T follicular helper cell (primary cell): Measurements from ENCODE around the gene CFAP221.

ENCODE experiments used
- DNase-seq: peaks from one replicate; pipeline ENCODE4 v3.0.0-alpha.2; 2020; ENCODE audit warnings: low read depth

CFAP221 gene

DNA sequence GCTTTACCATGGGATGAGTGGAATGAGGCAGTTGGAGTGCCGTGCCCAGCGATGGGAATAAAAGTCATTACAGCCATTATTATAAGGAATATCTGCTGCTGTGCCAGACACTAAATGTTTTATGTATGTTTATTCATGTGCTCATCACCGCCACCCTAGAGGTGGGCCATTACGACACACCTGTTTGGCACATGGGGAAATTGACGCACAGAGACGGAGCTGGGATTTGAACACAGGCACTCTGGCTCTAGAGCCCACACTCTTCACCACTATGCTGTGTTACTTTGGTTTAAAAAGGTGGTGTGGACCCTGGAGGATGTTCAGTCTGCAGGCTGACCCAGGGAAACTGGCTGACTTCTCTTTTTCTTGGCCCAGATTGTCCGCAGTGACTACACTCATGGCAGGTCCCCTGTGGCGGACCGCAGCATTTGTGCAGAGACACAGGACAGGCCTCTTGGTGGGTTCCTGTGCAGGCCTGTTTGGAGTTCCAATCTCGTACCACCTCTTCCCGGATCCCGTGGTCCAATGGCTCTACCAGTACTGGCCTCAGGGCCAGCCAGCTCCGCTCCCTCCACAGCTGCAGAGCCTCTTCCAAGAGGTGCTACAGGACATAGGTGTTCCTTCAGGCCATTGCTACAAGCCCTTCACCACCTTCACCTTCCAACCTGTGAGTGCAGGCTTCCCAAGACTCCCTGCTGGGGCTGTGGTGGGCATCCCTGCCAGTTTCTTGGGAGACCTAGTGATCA is 136.4 kb downstream of the CFAP221 start:
- no peak for DNase-seq

DNA sequence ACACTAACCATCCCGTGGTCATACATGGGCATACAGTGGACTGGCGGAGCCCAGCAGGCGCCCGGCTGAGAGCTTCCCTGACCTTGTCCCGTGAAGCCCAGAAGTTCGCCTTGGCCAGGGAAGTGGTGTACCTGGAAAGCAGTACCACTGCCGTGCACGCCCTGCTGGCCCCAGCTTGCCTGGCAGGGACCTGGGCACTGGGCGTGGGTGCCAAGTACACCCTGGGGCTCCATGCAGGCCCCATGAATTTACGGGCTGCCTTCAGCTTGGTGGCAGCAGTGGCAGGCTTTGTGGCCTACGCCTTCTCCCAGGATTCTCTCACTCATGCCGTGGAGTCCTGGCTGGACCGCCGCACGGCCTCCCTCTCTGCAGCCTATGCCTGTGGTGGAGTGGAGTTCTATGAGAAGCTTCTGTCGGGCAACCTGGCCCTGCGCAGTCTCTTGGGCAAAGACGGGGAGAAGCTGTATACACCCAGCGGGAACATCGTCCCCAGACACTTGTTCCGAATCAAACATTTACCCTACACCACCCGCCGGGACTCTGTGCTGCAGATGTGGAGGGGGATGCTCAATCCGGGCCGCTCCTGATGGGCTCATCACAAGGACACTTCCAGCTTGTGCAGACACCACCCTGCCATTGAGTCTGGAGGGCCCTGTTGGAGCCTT is 137.1 kb downstream of the CFAP221 start:
- no peak for DNase-seq

DNA sequence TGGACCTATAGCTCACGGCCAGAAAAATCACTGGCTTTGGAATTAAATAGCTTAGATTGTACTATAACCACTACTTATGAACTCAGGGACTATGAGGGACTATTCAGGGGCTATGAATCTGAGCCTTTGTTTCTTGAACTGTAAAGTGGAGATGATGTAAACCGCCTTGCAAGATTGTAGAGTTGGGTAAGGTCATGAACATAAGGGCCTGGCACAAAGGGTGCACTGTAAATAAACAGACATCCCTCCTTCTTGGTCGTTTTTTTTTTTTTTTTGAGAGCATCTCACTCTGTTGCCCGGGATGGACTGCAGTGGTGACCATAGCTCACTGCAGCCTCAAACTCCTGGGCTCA is 137.6 kb downstream of the CFAP221 start:
- no peak for DNase-seq

DNA sequence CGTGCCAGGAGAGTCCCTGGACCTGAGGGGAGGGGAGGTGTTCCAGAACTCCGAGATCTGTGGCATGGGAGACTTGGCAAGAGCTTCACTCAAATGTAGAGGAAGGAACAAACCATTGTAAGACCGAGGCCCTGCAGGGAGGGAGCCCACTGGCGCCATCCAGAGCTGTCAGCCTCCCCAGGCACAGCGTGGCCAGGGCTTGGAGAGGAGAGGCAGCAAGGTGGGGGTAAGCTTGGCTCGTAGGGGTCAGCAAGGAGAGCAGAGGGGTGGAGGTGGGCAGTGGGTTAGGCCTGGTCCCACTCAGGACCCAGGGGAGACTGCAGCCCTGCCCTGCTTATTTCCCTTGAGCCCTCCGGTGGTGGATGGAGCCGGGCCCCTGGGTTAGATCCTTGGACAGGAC is 138.3 kb downstream of the CFAP221 start:
- no peak for DNase-seq

DNA sequence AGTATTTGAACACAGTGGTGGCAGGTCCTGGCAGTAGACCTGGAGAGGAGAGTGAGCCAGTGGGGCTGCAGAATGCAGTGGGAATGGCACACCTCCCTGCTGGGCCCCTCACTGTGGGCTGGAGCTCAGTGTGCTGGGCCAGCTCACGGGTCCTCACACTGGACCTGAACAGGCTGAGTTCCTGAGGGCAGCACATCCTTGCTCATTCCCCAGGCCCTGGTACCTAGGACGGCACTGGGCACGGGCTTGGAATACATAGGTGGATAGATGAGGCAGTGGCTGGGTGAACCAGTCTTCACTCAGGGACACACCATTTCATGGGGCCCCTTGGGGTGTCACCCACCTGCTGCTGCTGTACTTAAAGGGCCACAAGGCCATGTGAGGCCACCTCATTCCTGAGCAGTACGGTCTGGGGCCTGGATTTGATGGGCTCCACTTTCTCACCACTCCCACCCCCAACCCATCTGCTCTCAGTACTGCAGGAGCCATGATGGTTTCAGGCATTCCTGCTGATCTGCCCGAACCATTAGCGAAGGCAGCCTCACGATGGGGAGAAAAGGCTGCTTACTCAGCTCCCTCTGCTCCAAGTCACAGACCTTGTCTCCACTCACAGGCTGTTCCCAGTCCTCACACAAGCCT is 138.9 kb downstream of the CFAP221 start:
- DNase-seq: no peak

DNA sequence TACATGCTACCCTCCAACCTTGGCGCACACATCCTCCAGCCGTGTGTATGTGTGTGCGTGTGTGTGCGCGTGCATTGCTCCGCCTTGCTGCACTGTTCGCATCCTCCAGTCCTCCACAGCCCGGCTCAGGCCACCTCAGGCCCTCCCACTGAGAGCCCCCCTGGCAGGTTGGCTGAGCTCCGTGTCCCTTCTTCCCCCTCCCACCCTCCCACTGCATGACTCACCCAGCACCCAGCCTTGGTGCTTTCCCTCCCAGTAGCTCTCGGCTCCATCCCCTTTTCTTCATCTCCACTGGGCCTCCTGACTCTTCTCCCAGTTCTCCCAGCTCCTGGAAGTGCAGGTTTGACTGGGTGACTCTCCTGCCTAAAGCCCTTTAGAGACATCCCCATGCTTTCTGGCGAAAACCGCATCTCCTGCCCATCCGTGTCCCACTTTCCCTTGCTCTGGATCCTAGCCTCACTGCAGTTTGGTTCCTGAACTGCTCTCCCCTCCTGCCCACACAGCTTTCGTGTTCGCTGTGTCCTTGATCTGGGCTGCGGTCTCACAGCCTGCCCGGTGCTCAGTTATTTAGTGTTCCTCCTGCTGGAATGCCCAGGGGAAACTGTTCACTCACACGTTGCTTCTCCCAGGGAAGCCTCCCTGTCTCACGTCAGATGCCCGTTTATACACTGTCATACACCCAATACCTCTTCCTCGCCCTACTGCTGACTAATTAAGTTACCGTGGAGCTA is 139.6 kb downstream of the CFAP221 start:
- DNase-seq: no peak

DNA sequence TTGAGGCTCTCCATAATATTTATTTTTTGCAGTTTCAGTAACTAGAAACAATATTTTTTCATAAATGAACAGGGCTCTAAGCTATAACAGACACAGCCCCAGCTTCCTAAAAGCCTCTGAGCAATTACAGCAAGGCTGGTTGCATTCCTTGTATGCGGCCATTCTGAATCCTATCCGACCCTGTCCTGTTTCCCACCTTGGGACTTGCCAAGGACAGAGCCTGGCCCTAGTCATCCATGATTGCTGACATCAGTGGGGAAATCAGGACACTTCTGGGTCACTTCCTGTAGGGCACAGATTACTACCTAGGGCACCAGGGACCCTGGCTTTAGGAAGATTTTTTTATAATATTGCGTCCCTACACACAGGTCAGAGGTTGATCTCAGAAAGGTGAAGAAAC is 140.3 kb downstream of the CFAP221 start:
- no peak for DNase-seq

DNA sequence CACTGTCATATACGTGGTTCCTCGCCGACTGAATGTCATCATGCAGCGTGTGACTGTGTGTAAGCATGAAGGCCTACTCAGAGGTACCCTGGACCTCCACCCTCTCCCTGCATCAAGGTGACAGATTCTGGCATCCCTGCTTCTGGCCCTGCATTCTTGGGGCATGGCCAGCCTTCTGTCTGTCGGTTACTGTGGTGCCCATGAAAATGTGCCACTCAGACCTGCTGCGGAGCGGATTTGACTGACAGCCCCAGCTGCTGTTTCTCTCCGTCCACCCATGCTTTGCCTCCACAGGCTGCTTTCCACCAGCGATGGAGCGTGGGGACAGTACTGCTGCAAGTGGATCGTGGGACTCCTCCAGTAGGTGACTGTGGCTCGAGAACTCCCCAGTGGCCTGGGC is 144.4 kb downstream of the CFAP221 start:
- no peak for DNase-seq

DNA sequence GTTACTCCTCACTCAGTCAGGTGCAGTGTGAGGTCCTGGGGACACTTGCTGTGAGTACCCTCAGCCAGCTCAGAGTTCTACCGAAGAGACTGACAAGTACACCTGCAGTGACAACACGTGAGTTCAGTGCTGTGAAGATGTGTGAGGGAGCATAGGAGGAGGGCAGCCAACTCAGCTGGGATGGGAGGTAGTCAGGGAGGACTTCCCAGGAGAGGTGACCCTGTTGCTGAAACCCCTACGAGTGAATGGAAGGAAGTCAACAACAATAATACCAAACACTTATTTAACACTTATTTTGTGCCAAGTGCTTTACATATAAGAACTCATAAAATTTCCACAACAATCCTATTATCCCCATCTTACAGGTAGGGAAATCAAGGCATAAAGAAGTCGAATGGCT is 145.0 kb downstream of the CFAP221 start:
- DNase-seq: no peak

DNA sequence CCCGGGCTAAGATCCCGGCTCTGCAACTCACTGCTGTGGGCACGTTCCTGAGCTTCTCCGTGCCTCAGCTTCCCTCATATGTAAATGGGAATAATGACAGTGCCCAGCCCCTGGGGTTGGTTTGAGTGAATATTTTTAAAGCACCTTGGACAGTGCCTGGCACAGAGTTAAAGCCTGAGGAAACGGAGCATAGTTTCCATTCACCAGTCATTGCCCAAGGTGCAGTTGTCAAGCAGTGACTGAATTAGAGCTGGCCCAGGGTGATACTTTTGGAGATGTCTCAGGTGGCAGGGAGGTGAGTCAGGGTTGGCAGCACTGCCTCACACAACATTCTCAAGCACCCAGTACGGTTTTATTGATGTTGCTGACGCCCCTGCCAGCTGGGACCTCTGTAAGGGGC is 146.9 kb downstream of the CFAP221 start:
- no peak for DNase-seq

DNA sequence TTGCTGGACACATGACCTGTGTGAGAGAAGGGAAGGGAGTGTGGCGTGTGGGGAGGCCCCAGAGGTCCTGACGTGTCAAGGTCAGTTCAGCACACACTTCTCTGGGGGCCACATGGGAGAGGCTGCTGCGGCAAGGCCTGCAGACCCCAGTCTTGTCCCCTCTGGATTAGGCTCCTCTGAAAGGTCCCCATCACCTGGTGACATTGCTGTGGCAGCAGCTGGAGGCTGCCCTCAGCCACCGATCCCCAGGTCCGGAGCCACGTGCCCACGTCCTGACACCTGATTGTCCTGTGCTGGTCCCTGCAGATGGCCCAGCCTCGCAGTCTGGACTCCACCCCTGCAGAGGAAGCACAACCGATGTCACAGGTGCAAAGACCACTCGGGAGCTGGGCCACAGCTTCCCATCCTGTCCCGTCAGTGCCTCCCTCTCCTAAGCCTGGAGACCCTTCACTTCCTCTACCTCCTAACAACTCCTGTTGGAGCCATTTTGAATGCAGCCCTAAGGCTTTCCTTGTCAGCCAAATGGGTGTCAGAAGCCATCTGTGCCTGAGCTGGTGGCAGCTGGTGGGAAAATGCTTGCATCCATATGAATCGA is 147.5 kb downstream of the CFAP221 start:
- no peak for DNase-seq

DNA sequence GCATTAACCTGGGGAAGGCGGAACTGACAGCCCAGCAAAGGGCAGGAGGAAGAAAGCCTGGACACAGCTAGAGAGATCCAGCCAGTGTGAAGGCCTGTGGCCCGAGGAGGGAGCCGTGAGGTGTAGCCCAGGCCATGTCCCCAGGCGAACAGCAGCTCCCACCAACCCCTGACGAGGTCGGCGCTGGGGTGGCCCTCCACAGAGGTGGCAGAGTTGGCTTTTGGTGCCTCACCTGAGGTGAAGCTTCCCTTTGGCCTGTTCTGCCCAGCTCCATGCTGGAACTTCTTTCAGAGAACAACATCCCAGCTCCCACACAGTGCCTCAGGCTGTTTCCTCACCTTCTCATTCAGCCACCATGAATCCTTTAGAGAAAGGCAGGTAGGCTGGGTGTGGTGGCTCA is 148.1 kb downstream of the CFAP221 start:
- no peak for DNase-seq

DNA sequence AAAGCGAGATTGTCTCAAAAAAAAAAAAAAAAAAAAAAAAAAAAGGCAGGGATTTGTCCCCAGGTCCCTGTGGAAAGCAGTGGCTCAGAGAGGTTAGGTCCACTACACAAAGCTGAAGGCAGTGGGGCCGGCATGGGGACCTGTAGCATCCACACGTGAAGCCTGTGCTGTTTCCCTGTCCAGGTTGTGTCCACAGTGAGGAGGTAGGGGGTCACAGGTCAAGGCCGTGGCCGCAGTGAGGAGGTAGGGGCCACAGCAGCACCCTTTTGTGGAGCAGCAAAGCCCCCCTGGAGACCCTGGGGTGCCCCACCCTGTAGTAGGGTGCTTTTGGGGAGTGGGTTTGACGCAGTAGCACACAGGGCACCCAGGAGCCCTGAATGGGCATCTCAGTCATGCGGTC is 148.7 kb downstream of the CFAP221 start:
- no peak for DNase-seq

DNA sequence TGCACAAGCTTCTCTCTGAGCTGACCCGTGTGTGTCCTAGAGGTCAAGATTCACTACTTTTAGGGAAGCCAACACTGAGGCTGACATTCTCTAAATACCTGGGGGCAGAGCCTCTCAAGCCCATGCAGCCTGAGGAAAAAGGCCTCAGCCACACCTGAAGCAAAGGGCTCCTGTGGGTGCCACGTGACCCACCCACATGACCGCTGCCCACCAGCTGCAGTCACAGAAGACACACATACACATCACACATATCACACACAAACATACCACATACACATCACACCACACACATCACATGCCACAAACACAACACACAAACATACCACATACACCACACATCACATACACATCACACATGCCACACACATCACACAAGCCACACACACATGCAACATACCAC is 149.3 kb downstream of the CFAP221 start:
- DNase-seq: no peak

DNA sequence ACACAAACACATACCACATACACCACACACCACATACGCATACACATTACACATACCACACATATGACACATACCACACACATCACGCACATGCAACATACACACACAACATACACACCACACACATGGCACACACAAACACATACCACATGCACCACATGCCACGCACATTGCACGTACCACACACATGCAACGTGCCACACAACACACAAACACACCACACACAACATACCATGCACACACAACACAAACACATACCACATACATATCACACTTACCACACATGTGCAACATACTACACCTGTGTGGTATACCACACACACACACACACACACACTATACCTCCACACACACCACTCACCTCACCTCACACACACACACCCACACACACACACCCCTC is 149.7 kb downstream of the CFAP221 start:
- DNase-seq: no peak

DNA sequence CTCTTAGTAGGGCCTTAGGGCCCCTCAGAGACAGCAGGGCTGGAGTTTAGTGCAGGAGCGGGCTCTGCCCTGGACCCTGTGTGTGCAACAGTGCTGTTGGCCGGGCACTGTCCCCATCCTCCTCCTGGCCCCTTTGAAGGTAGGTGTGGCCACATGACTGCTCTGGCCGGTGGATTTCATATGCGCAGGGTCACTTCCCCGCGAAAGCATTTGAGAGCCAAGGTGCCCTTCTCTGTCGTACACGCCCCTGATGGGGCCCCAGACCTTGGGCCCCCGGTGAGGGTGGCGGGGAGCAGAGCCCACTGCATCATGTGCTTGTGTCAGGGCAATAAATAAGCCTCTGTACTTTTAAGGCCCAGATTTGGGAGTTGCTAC is 150.2 kb downstream of the CFAP221 start:
- DNase-seq: no peak

DNA sequence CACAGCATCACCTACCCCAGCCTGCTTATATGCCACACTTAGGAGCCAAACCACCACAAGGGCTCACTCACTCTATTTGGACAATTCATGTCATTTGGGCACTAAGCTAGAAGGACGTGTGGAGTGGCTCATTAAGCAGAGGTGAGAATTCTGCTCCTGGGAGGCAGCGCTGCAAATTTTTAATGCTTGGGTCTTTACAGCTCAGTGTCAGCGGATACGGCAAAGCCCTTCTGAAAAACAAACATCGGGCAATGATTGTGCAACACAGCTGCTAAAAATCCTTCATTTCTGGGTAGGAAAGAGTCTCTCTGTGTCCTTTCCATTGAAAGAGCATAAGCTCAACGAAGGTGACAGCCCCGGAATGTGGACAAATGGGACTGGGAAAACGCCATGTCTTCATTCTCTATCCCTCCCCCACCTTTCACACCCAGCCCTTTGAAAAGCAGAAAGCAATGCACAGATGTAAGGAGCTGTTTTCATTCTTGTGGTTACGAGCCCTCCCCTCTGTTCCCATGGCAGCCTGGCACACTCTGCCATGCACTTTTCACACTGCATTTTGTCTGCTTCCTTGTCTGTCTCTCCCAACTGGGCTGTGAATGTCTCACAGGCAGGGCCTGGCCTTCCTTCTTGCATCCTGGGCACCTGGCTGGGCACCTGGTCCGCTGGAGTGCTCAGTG is 150.7 kb downstream of the CFAP221 start:
- DNase-seq: peak; percentile 22

DNA sequence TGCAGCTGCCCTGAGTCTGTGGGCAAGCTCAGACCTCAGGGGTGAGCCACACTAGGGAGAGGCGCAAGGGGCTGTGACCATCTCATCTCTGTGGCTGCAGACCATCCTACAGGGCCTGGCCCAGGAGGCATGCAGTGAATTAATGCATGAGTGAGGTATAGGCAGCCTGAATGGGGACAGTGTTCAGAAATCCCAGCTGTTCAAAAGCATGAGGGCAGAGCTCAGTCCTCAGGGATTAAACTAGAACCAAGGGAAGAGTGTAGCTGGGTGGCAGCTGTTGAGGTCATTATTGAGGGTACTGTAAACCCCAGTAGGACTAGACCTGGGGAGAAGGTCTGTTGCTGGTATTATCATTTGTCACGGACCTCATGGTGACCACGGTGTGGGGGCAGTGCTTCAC is 151.8 kb downstream of the CFAP221 start:
- DNase-seq: no peak

DNA sequence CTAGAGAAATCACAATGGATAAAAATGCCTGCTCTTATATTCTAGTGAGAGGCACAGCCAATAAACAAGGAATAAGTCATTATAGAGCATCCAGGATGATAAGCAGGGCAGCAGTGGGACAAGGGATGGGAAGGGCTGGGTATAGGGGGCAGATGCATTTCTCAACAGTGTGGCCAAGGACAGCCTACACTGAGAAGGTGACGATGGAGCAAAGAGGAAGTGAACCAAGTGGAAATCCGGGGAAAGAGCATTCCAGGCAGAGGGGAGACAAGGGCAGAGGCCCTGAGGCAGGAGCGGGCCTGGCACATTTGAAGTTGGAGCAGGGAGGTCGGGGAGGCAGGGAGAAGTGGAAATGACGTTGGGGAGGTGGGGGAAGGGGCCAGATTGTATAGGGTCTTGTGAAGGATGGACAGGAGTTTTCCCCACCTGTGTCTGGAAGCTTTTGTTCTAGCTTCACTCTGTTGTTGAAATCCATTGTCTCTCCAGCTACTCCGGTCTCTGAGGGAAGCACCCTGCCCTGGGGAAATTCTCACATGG is 152.3 kb downstream of the CFAP221 start:
- DNase-seq: no peak

DNA sequence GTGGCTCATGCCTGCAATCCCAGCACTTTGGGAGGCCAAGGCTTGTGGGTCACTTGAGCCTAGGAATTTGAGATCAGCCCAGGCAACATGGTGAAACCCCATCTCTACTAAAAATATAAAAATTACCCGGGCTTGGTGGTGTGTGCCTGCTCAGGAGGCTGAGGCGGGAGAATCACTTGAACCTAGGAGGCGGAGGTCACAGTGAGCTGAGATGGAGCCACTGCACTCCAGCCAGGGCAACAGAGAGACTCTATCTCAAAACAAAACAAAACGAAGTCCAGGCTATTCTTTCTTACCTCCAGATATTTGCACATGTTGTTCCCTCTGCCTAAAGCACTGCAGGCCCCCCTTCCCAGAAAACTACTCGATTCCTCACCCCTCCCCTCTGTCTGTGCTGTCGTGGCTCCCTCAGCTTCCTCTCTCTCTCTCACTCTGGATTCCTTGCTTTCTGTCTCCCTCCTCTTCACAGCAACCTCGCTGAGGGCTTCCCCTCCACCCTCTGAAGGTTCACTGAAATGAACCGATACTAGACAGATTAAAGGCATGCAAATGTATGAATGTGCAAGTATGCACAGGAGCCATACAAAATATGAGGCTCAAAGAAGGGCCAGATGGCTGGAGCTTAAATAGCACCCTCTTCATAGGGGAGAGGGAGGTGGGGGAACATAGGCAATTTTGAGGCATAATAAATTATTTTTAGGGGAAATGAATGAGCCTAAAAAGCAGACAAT is 153.2 kb downstream of the CFAP221 start:
- DNase-seq: no peak

DNA sequence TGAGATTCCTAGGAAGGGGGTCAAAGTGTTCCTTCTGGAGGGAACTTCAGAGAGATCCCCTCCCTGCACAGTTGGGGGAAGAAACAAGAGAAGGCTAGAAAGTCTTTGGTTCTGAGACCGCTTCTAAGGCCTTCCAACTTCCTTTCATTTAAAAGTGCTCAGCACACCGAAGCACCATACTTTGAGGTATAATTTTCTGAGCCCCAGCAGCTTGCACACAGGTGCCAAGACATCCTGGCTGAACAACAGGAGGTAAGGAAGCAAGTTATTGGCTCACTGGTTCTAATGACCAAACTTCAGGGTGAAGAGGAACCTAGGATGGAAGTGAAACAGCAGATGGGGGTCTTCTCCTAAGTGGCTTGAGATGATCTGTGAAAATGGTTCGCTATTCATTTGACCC is 154.0 kb downstream of the CFAP221 start:
- DNase-seq: no peak
